HG03108 (cell line): ENCODE data around the gene PLVAP.
"Not testable (repeated sequence)": the region's sequence is repeated elsewhere in the genome, so short reads cannot be mapped to it uniquely, and the experiment has no call there.

Source experiments
- ATAC-seq: cut with Tn5 transposase; IDR thresholded peaks from one replicate; pipeline ENCODE4 v1.9.1; 2021; ENCODE audit warnings: moderate library complexity; ENCODE audit not compliant: unreplicated experiment

Gene PLVAP

DNA sequence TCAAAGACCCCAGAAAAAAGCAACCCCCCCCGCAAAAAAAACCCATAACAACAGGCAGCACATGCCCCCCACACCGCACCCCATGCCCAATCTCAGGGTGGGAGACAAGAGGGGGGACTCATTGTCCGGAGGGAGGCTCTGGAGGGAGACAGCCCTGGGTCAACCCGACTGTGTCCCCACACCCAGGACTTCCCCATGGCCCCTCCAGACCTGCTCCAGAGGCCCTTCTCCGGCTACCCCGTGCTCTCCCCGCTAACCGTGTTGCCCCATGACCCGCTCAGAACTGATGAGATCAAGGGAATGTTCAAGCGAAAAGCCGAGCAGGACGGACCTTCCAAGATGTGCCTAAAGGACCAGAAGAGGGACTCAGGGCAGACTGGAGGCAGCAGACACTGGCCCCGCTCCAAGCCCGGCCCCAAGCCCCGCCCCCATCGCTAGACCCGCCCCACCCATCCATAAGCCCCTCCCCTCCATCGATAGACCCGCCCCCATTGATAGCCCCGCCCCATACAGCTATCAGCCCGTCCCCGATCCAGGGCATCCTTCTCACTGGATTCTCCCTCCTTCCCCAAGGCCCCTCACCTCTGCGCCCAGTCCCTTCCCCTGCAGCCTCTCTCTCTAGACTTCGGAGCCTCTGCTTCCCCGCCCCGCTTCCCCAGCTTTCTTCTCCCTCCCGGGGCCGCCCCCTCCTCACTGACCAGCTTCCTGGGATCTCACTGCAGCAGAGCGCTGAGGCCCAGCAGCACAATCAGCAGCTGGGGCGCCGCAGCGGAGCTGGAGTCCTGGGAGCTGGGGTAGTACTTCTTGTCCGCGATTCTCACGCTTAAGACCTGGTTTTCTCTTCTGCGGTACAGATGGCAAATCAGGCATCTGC is 26.1 kb upstream of the PLVAP start:
- ATAC-seq = no peak

DNA sequence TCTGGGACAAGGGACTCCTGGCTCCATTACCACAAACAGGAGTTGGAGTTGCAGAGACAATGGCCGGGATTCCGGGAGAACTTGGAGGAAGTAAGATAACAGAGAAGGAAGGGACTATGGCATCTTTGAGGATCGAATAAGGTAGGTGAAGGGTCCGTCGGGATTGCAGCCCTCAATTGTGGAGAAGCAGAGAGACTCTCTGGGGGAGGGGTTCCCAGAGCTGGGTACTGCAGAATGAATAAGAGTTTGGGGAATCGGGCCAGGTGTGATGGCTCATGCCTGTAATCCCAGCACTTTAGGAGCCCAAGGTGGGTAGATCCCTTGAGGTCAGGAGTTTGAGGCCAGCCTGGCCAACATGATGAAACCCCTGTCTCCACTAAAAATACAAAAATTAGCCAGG is 24.5 kb upstream of the PLVAP start:
- no peak for ATAC-seq

DNA sequence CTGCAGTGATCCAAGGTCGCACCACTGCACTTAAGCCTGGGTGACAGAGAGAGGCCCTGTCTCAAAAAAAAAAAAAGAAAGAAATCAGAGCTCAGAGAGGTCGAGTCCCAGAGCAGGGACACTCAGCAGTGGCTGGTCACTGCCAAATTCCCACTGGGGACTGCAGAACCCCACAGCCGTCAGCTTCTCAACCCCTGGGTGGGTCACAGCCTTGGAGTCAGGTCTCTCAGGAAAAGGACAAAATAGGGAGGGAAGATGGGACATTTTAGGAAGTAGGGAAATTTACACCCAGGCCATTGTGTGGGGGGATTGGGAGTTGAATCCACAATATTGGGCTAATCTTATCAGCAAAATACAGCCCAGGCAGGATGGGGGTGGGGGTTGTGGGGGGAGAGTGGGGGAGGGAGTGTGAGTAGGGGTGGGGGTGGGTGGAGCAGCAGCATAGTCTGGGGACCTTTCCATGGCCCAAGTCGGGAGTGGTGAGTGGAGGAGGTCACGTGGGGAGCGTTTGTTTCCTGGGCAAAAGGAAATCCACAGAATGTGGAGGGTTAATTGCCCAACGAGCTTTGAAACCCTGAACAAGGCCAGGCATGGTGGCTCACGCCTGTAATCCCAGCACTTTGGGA is 21.9 kb upstream of the PLVAP start:
- no peak for ATAC-seq

DNA sequence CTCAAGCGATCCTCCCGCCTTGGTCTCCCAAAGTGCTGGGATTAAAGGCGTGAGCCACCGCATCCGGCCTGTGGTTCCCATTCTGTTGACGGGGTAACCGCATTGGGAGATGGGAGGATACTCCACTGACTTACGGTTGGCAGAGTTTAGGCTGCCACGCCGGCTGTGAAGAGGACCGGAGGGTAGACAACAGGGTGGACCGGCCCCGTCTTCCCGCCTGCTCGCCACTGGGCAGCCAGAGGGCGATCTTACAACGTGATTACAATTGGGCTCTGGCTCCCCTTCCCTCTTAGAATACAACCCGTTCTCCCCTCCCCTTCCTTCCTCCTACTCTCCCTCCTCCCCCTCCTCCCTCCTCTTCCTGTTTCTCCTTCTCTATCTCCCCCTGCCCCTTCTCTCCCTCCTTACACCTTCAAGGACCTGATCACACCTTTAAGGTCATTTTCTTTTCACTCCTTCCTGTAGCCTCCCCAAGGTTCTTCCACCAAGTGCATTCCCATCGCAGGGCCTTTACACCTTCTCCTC is 17.8 kb upstream of the PLVAP start:
- ATAC-seq = no peak

DNA sequence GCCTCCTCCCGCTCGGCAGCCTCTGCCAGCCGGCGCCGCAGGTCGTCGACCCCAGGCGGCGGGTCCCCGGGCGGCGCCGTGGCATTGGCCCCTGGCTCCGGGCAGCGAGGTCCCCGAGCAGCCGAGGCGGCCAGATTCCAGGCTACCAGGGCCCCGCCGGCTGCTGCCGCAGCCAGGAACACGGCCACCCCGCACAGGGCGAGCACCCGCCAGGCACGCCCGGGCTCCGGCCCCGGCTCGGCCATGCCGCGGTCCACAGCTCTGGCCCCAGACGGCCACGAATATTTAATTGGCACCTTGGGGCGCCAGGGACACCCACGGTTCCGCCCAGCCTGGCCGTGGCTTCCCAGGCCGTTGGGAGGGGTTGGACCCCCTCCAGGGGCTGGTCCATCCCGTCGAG is 16.8 kb upstream of the PLVAP start, which contains the start of gene CCDC194:
TSS of gene CCDC194 (minus strand) at position 283 of the 400 bp plus-strand sequence. CDS start at position 245, 38 bp downstream.
- no peak for ATAC-seq

DNA sequence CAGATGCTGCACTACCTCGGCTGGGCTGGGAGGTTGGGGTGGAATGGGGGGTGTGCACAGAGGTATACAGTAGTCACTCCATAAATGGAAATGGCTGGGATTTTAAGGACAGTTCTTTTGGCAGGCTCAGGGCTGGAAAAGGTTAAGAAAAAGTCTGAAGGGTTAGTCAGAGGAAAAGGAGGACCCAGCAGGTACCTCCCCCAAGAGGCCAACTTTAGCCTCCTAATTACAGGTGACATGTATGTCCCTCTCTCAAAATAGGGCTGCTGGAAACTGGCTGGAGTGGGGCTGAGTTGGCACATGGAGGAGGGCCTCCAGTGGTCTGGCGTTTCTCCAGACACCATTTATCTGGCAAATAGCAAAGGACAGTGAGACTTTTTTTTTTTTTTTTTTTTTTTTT is 15.9 kb upstream of the PLVAP start:
- no peak for ATAC-seq

DNA sequence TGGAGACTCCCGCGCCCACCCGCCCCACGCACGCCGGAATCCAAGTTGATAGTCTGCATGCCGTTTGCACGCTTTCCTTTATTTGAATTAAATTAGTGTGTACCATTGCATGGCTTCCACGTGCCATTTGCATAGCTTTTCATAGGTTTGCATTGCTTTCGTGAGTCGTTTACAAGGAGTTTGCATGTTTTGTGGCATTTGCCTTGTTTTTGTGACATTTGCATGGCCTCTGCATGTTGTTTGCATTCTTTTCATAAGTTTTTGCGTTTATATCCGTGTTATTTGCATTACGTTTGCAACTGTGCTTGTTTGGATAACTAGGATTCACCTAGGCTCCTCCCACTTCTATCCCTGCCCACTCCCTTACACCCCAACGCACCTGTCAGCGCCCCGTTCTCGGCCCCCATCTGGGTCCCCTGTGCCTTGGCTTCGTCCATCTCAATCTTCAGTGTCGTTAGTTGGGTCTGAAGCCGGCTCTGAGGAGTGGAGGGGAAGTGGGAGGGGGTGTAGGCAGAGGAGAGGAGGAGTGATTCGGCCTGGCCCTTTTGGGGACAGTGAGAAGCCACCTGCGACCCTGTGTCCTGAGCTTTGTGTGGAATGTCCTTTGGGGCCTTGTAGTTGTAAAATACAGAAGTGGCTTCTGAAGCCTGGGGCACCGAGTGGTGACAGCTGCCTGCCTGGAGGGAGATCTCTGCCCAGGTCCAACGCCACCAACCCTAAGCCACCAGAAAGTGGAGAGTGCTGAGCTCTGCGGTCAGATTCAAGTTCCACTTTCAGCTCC is 14.4 kb upstream of the PLVAP start:
- no peak for ATAC-seq

DNA sequence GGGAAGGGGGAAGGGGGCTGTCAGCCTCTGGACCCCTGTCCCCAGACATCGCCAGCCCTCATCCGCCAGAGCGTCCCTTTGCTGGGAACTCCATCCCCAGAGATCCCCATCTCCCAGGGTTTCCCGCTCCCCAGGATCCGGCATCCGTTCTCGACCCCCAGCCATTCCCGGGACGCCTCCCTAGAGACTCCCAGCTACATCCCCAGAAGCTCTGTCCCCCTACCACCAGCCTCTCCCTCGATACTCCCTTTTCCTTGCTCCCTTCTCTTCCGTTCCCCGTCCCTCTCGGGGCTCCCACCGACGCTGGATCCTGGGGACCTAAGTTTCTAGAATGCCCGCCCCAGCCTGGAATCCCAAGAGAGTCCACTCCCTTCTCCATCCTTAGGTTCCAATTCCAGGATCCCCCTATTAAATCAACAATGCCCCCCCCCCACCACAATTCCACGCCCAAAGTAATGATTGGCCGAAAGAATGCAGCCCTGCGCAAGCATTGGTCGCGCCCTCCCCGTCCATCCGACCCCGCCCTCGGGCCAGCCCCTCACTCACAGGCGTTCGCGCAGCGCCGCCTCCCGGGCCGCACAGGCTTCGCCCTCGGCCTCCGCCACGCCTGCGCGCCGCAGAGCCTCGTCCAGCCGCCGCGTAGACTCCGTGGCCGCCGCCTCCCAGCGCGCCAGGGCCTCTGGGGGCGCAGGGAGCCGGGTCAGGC is 13.7 kb upstream of the PLVAP start:
- ATAC-seq = peak; percentile 90

DNA sequence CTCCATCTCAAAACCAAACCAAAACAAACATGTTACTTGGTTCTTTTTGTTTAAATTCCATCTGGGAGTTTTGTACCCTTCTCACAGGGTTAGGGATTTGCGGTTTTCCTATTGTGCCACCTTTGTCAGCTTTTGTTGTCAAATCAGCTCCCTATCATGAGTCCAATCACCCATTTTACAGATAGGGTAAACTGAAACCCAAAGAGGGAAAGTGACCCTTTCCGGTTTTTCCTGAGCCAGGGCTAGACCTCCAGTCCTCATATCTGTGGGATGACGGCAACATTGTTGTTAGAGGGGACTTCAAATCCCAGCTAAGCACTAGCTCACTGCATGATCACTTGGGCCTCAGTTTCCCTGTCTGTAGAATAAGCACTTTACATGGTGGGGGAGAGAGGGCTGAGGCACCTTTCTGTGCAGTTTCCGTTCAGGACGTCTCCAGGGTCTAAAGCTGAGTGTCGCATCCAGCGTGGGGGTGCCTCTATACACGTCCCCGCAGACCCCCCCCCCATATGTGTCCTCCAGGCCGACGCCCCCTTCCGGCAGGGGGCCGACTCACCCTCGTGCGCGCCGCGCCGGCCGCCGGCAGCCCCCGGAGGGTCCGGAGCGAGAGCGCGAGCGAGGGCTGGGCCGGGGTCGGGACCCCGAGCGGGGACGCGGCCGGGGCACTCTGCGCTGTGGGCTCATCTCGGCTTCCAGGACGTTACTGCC is 13.0 kb upstream of the PLVAP start:
- ATAC-seq = no peak

DNA sequence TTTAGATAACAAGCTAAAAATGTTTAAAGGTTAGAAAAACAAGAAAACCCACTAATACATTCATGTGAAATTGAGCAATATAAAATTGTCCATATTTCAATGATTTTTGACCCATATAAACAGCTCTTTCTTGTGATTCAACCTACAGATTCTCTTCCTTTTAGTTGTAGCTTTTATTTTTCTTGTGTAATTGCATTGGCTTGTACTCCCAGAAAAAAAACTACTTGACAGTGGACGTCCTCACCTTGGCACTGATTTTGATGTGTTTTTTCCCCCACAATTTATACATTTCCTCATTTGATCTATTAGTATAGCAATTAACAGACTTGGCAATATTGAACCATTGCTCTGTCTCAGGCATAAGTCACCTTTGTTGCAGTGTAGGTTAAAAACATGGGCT is 12.1 kb upstream of the PLVAP start:
- ATAC-seq = no peak

DNA sequence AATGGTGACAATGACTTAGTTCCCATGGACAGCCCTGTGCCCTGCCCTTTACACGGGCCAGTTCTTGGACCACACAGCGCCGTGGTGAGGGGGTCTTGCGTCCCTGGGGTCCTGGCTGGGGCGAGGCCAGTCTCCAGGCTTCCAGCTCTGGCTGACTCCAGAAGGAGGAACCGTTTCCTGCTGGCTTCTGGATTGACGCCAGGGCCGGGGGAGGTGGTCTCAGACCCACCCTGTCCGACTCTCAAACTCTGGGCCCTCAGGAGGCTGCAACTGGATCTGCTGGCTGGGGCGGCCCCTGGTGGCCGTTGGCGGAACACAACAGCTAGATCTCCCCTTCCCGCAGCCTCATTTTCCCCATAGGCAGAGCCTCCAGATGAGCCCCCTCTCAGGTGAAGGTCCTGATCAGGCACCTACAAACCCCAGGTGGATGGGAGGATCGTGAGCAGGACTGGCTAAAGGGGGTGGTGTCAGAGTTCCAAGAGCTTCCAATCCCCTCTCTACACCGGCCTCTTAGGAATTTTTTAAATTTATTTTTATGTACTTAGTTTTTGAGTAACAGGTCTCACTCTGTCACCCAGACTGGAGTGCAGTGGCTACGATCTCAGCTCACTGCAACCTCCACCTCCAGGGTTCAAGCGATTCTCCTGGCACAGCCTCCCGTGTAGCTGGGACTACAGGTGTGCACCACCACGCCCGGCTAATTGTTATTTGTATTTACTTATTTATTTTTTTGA is 8.9 kb upstream of the PLVAP start:
- ATAC-seq = no peak

DNA sequence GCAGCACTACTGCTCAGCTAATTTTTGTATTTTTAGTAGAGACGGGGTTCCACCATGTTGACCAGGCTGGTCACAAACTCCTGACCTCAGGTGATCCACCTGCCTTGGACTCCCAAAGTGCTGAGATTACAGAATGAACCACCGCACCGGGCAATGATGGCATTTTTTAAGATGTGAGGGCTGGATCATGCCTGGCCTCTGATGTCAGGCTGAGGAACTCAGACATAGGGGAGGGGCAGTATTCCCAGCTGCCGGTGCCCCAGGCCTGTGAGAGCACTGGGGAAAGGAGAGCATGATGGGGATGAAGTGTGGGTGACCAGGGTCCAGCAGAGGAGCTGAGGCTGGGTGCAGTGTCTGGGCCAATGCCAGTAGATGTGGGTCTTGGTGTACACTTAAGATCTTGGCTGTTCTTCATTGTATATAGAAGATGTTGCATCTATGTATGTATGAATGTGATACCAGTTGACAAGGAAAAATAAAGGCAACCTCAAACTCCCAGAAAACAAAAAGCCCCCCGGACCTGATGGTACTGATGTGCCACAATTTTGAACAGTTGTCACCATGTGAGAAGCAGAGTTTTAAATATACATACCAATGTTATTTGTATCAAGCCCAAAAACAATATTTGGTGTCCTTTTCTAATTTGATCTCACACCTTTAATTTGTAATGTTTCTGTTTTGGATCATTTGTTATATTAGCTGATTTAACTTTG is 3.4 kb upstream of the PLVAP start:
- ATAC-seq = no peak

DNA sequence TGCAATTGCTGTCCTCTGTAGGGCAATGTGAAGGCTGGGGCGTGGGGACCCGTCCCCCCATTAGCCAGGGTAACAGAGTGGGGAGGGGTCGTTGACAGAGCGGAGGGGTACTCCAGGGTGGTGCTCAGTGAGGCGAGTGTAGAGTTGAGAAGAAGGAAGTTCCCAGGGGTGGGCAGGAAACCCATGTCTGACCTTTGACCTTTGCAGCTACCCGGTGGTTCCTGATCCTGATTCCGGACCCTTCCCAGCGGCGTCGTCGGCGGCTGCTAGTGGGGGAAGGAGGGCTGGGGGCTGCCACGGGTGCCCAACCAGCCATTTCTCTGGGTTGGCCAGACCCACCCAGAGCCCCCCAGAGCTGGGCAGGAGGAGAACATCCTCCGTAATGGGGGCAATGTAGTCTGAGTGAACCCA is 2.1 kb upstream of the PLVAP start:
- no peak for ATAC-seq

DNA sequence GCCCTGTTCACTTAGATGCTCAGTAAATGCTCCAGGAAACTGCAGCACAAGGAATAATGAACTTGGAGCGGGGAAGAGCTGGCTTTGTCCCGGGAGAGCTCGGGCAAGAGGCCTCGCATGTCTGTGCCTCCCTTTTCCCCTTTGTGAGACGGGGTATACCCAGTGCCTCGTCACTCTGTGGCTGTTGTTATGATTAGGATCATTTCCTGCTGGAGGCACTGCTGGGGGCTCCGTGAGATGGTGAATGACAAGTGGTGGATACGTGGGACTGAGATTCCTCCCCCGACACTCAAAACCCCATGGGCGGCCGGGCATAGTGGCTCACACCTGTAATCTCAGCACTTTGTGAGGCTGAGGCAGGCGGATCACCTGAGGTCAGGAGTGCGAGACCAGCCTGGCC is 1.1 kb upstream of the PLVAP start:
- ATAC-seq = no peak

DNA sequence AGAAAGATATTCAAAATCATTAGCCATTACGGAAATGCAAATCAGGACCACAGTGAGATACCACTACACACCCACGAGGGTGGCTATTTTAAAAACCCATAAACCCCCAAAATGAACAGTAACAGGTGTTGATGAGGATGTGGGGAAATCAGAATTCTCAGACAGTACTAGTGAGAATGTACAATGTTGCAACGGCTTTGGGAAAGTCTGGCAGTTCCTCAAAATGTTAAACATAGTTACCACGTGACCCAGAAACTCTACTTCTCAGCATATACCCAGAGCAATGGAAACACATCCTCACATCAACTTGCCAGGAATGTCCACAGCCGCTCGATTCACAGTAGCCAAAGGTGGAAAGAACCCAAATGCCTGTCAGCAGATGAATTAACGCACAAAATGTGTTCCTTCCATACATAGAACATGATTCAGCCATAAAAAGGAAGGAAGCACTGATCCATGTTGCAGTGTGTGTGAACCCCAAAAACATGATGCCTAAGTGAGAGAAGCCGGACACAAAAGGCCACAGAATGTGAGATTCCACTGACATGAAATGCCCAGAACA is 7.0 kb downstream of the PLVAP start:
- peak; percentile 85 for ATAC-seq

DNA sequence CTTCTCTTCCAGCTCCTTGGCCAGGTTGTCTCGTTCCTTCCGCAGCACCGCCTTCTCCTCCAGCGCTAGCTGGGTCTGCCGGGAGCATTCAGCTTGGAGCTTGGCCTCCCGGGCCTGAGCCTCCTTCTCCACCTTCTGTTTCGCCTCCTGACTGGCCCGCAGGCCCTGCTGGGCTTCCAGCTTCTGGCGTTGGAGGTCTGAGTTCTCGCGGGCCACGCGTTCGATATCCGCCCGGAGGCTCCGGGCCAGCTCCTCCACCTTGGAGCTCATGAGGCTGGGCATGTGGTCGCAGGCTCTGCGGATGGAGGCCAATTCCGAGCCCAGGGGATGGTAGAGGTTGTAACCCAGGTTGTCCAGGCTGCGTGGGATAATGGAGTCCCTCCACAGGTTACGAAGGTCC is 11.8 kb downstream of the PLVAP start:
- no peak for ATAC-seq

DNA sequence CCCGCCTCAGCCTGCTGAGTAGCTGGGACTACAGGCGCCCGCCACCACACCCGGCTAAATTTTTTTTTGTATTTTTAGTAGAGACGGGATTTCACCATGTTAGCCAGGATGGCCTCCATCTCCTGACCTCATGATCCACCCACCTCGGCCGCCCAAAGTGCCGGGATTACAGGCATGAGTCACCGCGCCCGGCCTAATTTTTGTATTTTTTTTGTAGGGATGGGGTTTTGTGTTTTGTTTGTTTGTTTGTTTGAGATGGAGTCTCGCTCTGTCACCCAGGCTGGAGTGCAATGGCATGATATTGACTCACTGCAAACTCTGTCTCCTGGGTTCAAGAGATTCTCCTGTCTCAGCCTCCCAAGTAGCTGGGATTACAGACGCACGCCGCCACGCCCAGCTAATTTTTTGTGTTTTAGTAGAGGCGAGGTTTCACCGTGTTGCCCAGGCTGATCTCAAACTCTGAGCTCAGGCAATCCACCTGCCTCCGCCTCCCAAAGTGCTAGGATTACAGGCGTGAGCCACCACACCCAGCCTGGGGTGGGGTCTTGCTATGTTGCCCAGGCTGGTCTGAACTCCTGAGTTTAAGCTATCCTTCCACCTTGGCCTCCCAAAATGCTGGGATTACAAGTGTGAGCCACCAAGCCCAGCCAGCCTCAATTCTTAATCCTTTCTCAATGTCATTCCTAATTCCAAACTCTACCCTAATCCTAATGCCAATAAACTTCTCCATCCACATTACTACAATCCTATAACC is 13.1 kb downstream of the PLVAP start:
- not testable (repeated sequence) for ATAC-seq
